ENCODE results near the gene CAMK2D. TPM values are rescaled to one million over a fixed set of nuclear protein-coding genes. Genes with fewer than 3 reads are reported as not detected.

The CAMK2D gene
- polyA plus RNA-seq, 3 donors, result 10.4 to 30.6 (median 19.6) TPM

- H2AFZ ChIP-seq (ENCODE audit: insufficient read depth, low read depth, low read length, poor library complexity, severe bottlenecking), result no peak overlapping the region
- Mint-ChIP-seq H3K27me3 (ENCODE audit: low read depth in 3 of 3) (no peaks in the 10 kb centered on the region), H3K4me1 (no peaks in the 10 kb centered on the region), H3K27ac (no peak overlapping the region), H3K9me3 (peaks cover 0 to 7% (median 4%) of the 10 kb centered on the region in 7 donors), H3K4me3 (no peak overlapping the region), H3K36me3 (peaks cover 5% of the 10 kb centered on the region in 2 donors)
- no peak overlapping the region for H3K4me2 ChIP-seq (replicated peaks; ENCODE audit: extremely low read depth, low read length, poor library complexity, severe bottlenecking)
- no peaks in the 10 kb centered on the region for H3K79me2 ChIP-seq (ENCODE audit: insufficient read depth, low read length)
- no peak overlapping the region for H3K27ac ChIP-seq (ENCODE audit: low read depth in 1 of 2, low read length in 2 of 2)
- no peaks in the 10 kb centered on the region for H3K4me1 ChIP-seq (ENCODE audit: control insufficient read depth in 1 of 2, insufficient read depth in 2 of 2, low read length in 2 of 2)
- peaks cover 8% of the 10 kb centered on the region for H4K20me1 ChIP-seq (ENCODE audit: insufficient read depth, low read length)
- intact Hi-C loops (cut with micrococcal nuclease), result no loop called here
- no peak for DNase-seq
- no peak overlapping the region for H3K4me3 ChIP-seq (replicated peaks in 1 of 3; ENCODE audit: low read depth in 2 of 3, low read length in 3 of 3)
- H3K36me3 ChIP-seq (replicated peaks in 1 of 2; ENCODE audit: control insufficient read depth in 1 of 2, insufficient read depth in 2 of 2, low read length in 2 of 2), result no peaks in the 10 kb centered on the region
- H3K9ac ChIP-seq (ENCODE audit: insufficient read depth, low read length, poor library complexity, severe bottlenecking), result no peak overlapping the region
- no peak for TF ChIP-seq CTCF (IDR thresholded peaks at IDR 0.05)
- H3K27me3 ChIP-seq (ENCODE audit: control insufficient read depth in 2 of 2, insufficient read depth in 2 of 2, low read length in 2 of 2), result no peaks in the 10 kb centered on the region
- WGBS (ENCODE audit: insufficient coverage), result no CpG with 5 or more reads among the region's 1 CpG
- no peaks in the 10 kb centered on the region for H3K9me3 ChIP-seq (replicated peaks in 1 of 2; ENCODE audit: control insufficient read depth in 1 of 2, insufficient read depth in 1 of 2, low read length in 2 of 2)
Measured at GRCh38 chr4:113607998-113608397, 153.5 kb downstream of the CAMK2D start.

DNA sequence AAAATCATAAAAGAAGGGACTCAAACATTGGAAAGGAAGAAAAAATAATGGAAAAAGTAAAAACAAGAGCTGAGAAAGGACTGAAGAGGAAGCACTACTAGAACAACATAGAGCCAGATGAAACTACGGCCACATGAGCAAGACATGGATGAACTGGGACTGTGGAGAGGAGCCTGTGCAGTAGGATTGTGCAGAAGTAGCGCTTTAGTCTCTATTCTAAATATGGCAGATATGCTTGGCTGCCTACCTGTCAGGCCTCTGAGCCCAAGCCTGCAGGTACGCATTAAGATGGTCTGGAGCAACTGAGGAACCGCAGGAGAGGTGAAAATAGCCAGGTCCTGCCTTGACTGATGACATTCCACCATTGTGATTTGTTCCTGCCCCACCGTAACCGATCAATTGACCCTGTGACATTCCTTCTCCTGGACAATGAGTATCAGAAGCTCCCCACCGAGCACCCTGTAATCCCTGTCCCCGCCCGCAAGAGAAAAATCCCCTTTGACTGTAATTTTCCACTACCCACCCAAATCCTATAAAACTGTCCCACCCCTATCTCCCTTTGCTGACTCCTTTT lies 154.3 kb downstream of the CAMK2D start:
- intact Hi-C loops (cut with micrococcal nuclease), result no loop called here
- Histone ChIP-seq H2AFZ (ENCODE audit: insufficient read depth, low read depth, low read length, poor library complexity, severe bottlenecking) (no peak overlapping the region), H3K9me3 (replicated peaks in 1 of 2; ENCODE audit: control insufficient read depth in 1 of 2, insufficient read depth in 1 of 2, low read length in 2 of 2) (no peaks in the 10 kb centered on the region), H3K9ac (ENCODE audit: insufficient read depth, low read length, poor library complexity, severe bottlenecking) (no peak overlapping the region), H3K36me3 (replicated peaks in 1 of 2; ENCODE audit: control insufficient read depth in 1 of 2, insufficient read depth in 2 of 2, low read length in 2 of 2) (no peaks in the 10 kb centered on the region), H3K4me1 (ENCODE audit: control insufficient read depth in 1 of 2, insufficient read depth in 2 of 2, low read length in 2 of 2) (no peaks in the 10 kb centered on the region), H3K27me3 (ENCODE audit: control insufficient read depth in 2 of 2, insufficient read depth in 2 of 2, low read length in 2 of 2) (no peaks in the 10 kb centered on the region), H4K20me1 (ENCODE audit: insufficient read depth, low read length) (peaks cover 3% of the 10 kb centered on the region), H3K4me2 (replicated peaks; ENCODE audit: extremely low read depth, low read length, poor library complexity, severe bottlenecking) (no peak overlapping the region), H3K27ac (ENCODE audit: low read depth in 1 of 2, low read length in 2 of 2) (no peak overlapping the region), H3K79me2 (ENCODE audit: insufficient read depth, low read length) (no peaks in the 10 kb centered on the region), H3K4me3 (replicated peaks in 1 of 3; ENCODE audit: low read depth in 2 of 3, low read length in 3 of 3) (no peak overlapping the region)
- 94% methylated on average over 5 of the region's 9 CpGs for WGBS (ENCODE audit: insufficient coverage)
- TF ChIP-seq CTCF (IDR thresholded peaks at IDR 0.05), result no peak
- H3K4me3 Mint-ChIP-seq, result no peak overlapping the region
- no peaks in the 10 kb centered on the region for H3K4me1 Mint-ChIP-seq
- peaks cover 0 to 7% (median 4%) of the 10 kb centered on the region in 7 donors for H3K9me3 Mint-ChIP-seq
- H3K27ac Mint-ChIP-seq, result no peak overlapping the region
- H3K27me3 Mint-ChIP-seq (ENCODE audit: low read depth in 3 of 3), result no peaks in the 10 kb centered on the region
- no peak for DNase-seq
- H3K36me3 Mint-ChIP-seq, result peaks cover 5% of the 10 kb centered on the region in 2 donors

Data from CD14-positive monocyte (primary cell).